Measurements from ENCODE around the gene PTGFRN. TPM values are rescaled to one million over a fixed set of nuclear protein-coding genes. Genes with fewer than 3 reads are reported as not detected.

PTGFRN gene
- total RNA-seq, 1 donor from 2014 or later: 80.0 TPM

DNA sequence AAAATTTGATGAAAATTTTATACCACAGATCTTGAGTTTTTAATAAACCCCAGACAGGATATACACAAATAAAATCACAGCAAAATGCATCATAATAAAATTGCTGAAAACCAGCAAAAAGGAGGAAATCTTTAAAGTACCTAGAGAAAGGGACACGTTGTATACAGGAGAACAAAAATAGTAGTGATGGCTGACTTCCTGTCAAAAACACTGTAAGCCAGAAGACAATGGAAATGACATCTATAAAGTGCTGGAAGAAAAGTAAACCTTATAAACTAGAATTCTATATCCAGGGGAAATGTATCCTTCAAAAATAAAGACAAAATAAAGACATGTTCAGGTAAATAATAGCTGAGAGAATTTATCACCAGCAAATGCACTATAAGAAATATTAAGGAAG, 14.6 kb upstream of the PTGFRN start:
- Mint-ChIP-seq H3K36me3 (no peaks in the 10 kb centered on the region), H3K4me3 (no peak overlapping the region), H3K27ac (no peak overlapping the region), H3K27me3 (no peaks in the 10 kb centered on the region), H3K4me1 (ENCODE audit: unreplicated experiment) (peaks cover 12% of the 10 kb centered on the region), H3K9me3 (peaks cover 12% of the 10 kb centered on the region)
- DNase-seq (ENCODE audit: extremely low spot score, unreplicated experiment): no peak
- TF ChIP-seq, protein P1, sequence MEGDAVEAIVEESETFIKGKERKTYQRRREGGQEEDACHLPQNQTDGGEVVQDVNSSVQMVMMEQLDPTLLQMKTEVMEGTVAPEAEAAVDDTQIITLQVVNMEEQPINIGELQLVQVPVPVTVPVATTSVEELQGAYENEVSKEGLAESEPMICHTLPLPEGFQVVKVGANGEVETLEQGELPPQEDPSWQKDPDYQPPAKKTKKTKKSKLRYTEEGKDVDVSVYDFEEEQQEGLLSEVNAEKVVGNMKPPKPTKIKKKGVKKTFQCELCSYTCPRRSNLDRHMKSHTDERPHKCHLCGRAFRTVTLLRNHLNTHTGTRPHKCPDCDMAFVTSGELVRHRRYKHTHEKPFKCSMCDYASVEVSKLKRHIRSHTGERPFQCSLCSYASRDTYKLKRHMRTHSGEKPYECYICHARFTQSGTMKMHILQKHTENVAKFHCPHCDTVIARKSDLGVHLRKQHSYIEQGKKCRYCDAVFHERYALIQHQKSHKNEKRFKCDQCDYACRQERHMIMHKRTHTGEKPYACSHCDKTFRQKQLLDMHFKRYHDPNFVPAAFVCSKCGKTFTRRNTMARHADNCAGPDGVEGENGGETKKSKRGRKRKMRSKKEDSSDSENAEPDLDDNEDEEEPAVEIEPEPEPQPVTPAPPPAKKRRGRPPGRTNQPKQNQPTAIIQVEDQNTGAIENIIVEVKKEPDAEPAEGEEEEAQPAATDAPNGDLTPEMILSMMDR (conservative IDR thresholded peaks at IDR 0.05): no peak

DNA sequence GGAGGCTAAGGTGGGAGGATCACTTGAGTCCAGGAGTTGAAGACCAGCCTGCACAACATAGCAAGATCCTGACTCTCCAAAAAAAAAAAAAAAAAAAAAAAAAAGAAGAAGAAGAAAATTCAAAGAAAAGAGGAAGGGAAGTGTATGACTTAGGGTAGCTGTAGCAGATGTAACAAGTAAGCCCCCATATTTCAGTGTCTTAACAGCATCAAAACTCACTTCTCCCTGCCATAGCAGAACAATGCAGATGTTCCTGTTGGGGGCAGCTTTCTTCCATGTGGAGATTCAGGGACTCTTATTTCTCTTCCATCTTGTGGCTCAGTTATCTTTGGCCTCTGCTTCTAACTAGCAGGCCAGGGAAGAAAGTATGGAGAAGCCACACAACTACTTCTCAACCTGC, 10.2 kb upstream of the PTGFRN start:
- DNase-seq (ENCODE audit: extremely low spot score, unreplicated experiment): no peak
- Mint-ChIP-seq H3K9me3 (peaks cover 12% of the 10 kb centered on the region), H3K4me1 (ENCODE audit: unreplicated experiment) (no peaks in the 10 kb centered on the region), H3K4me3 (no peak overlapping the region), H3K27ac (no peak overlapping the region), H3K27me3 (no peaks in the 10 kb centered on the region), H3K36me3 (no peaks in the 10 kb centered on the region)
- TF ChIP-seq, protein P1 (conservative IDR thresholded peaks at IDR 0.05): no peak

DNA sequence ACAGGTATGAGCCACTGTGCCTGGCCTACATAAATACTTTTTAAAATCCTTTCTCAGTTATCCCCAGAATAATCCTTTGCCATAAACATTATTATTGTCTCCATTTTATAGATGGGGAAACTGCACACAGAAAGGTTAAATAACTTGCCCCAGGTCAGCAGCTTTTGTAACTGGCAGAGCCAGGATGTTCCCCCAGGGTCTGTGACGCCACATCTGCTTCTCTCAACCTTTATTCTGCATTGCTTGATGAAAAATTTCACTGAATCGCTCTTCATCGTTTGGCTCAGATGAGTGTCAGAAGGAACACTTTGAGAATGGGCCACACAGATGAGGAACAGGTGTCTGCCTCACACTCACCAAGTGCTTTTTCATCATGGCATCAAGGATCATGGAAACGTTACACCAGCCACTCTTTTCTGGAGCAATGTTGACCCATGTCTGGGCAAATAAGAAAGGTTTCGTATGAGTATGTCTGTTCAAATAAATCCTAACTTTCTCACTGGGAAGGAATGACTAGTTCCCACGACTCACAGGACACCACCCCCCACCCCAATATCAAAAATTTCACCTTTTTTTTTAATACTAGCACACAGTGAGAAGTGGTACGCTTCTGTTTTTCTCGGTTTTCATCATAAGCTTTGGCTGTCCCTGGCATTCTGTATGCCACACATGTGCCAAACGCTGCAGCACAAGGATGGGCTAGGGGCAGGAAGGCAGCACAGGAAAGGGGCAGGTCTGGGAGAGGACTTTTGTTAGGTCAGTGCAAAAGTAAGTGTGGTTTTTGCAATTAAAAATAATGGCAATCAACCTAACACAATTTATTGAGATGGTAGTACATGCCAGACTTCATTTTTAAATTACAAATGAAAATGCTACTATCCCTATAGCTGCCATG, 9.0 kb upstream of the PTGFRN start:
- no peaks in the 10 kb centered on the region for H3K27me3 Mint-ChIP-seq
- TF ChIP-seq, protein P1 (conservative IDR thresholded peaks at IDR 0.05): no peak
- no peak overlapping the region for H3K27ac Mint-ChIP-seq
- DNase-seq (ENCODE audit: extremely low spot score, unreplicated experiment): no peak
- H3K4me1 Mint-ChIP-seq (ENCODE audit: unreplicated experiment): no peaks in the 10 kb centered on the region
- H3K9me3 Mint-ChIP-seq: peaks cover 4% of the 10 kb centered on the region
- no peak overlapping the region for H3K4me3 Mint-ChIP-seq
- no peaks in the 10 kb centered on the region for H3K36me3 Mint-ChIP-seq

GRCh38 chr1:116902027-116902426, 7.7 kb upstream of the PTGFRN start:
- Mint-ChIP-seq H3K36me3 (no peaks in the 10 kb centered on the region), H3K27ac (no peak overlapping the region), H3K9me3 (peaks cover 4% of the 10 kb centered on the region), H3K27me3 (no peaks in the 10 kb centered on the region), H3K4me3 (no peak overlapping the region), H3K4me1 (ENCODE audit: unreplicated experiment) (no peaks in the 10 kb centered on the region)
- TF ChIP-seq, protein P1 (conservative IDR thresholded peaks at IDR 0.05): no peak
- no peak for DNase-seq (ENCODE audit: extremely low spot score, unreplicated experiment)

GRCh38 chr1:116902723-116903383, 6.9 kb upstream of the PTGFRN start:
- Mint-ChIP-seq H3K9me3 (peaks cover 4% of the 10 kb centered on the region), H3K27ac (no peak overlapping the region), H3K36me3 (no peaks in the 10 kb centered on the region), H3K4me1 (ENCODE audit: unreplicated experiment) (no peaks in the 10 kb centered on the region), H3K4me3 (no peak overlapping the region), H3K27me3 (no peaks in the 10 kb centered on the region)
- DNase-seq (ENCODE audit: extremely low spot score, unreplicated experiment): no peak
- TF ChIP-seq, protein P1 (conservative IDR thresholded peaks at IDR 0.05): no peak
